ENCODE measurements around the gene BRAF.
A peak's percentile ranks its signal among the peaks of the same experiment; 100 is the strongest.
"Not testable (repeated sequence)": the region's sequence is repeated elsewhere in the genome, so short reads cannot be mapped to it uniquely, and the experiment has no call there.

BRAF gene

DNA sequence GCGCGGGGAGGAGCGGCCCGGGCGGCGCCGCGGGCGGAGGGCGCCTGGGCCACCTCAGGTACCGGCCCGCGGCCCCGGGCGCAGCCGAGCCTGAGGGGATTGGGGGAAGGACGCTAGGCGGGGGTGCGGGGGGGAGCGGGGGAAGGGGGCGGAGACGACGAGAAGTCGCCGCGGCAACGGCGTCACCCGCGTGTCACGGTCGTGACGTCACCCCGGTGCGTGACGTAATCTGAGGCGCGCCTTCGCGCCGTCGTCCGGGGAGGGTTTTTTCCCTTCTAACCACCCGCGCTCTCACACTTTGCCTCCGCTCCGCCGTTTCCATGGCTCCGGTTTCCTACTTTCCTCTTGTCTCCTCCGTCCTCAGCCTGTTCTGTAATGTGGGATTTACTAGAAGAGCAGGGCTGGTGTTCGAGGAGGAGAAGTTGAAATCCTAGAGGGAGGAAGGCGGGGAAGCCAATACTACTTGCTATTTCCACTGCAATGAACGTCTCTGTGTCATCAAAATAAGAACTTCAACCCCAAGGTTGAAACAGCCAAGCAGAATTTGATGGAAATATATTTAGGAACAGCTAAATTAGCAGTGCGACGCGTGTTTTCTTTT is at the start of gene BRAF:
Gene BRAF (minus strand): TSS at position 109 of the 601 bp plus-strand sequence. CDS start 226 bp downstream, outside the sequence.
- H3K4me3 ChIP-seq (ENCODE audit: low read depth, low read length): peak within 1 kb of the TSS; percentile 92
- H3K27me3 ChIP-seq (ENCODE audit: control insufficient read depth, insufficient read depth, low read length): no peaks in the 10 kb centered on the region
- H3K27ac ChIP-seq (ENCODE audit: low read depth, low read length): peak within 1 kb of the TSS; percentile 98
- H3K36me3 ChIP-seq (ENCODE audit: control insufficient read depth, insufficient read depth, low read length): no peaks in the 10 kb centered on the region
- peaks cover 19% of the 10 kb centered on the region for H3K4me1 ChIP-seq (ENCODE audit: control insufficient read depth, insufficient read depth, low read length)
- H3K9me3 ChIP-seq (ENCODE audit: control insufficient read depth, insufficient read depth, low read length): no peaks in the 10 kb centered on the region
- H3K9ac ChIP-seq (ENCODE audit: low read depth, low read length): peak within 1 kb of the TSS; percentile 98

- Histone ChIP-seq H3K4me3 (ENCODE audit: low read depth, low read length) (no peak overlapping the region), H3K9ac (ENCODE audit: low read depth, low read length) (no peak overlapping the region), H3K4me1 (ENCODE audit: control insufficient read depth, insufficient read depth, low read length) (no peaks in the 10 kb centered on the region), H3K36me3 (ENCODE audit: control insufficient read depth, insufficient read depth, low read length) (no peaks in the 10 kb centered on the region), H3K9me3 (ENCODE audit: control insufficient read depth, insufficient read depth, low read length) (no peaks in the 10 kb centered on the region), H3K27me3 (ENCODE audit: control insufficient read depth, insufficient read depth, low read length) (no peaks in the 10 kb centered on the region), H3K27ac (ENCODE audit: low read depth, low read length) (no peak overlapping the region)
Measured at GRCh38 chr7:140972876-140973829, 48.4 kb upstream of the BRAF start.

GRCh38 chr7:140972344-140972743 is 47.6 kb upstream of the BRAF start:
- H3K27ac ChIP-seq (ENCODE audit: low read depth, low read length): no peak overlapping the region
- no peaks in the 10 kb centered on the region for H3K4me1 ChIP-seq (ENCODE audit: control insufficient read depth, insufficient read depth, low read length)
- H3K4me3 ChIP-seq (ENCODE audit: low read depth, low read length): no peak overlapping the region
- no peaks in the 10 kb centered on the region for H3K27me3 ChIP-seq (ENCODE audit: control insufficient read depth, insufficient read depth, low read length)
- no peaks in the 10 kb centered on the region for H3K36me3 ChIP-seq (ENCODE audit: control insufficient read depth, insufficient read depth, low read length)
- H3K9ac ChIP-seq (ENCODE audit: low read depth, low read length): no peak overlapping the region
- no peaks in the 10 kb centered on the region for H3K9me3 ChIP-seq (ENCODE audit: control insufficient read depth, insufficient read depth, low read length)

- Histone ChIP-seq H3K4me1 (ENCODE audit: control insufficient read depth, insufficient read depth, low read length) (no peaks in the 10 kb centered on the region), H3K9me3 (ENCODE audit: control insufficient read depth, insufficient read depth, low read length) (no peaks in the 10 kb centered on the region), H3K27me3 (ENCODE audit: control insufficient read depth, insufficient read depth, low read length) (no peaks in the 10 kb centered on the region), H3K9ac (ENCODE audit: low read depth, low read length) (no peak overlapping the region), H3K27ac (ENCODE audit: low read depth, low read length) (no peak overlapping the region), H3K36me3 (ENCODE audit: control insufficient read depth, insufficient read depth, low read length) (no peaks in the 10 kb centered on the region), H3K4me3 (ENCODE audit: low read depth, low read length) (no peak overlapping the region)
Measured at GRCh38 chr7:140967438-140967837, 42.7 kb upstream of the BRAF start.

DNA sequence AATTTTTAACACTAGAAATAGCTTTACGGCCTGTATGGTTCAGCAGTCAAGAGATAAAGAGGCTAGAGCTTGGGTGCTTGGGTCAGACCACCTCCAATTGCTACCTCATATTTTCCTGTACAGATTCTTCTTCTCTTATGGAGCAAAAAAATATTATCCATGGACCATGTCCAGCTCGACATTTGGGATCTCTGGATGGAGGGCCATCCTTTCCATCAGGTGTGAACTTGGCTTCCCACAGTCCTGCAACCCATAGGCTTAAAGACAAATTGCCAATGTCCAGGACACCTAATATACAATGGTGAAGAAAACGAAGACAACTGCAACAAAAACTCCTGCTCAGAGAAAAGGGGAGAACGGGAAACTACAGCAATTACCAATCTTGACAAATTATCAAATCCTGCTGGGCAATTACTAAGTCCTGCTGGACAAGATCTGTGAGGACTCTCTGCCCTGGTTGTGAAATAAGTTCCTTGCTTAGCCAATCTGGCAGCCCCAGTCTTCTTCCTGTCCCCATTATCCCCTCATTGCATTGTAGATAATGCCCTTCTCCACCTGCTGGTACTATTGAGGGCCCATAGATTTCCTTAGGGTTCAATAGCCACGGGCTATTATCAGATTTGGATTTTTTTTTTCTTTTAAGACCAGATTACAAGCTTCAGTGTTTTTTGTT is 42.0 kb upstream of the BRAF start:
- Histone ChIP-seq H3K9ac (ENCODE audit: low read depth, low read length) (no peak overlapping the region), H3K36me3 (ENCODE audit: control insufficient read depth, insufficient read depth, low read length) (no peaks in the 10 kb centered on the region), H3K4me3 (ENCODE audit: low read depth, low read length) (no peak overlapping the region), H3K27ac (ENCODE audit: low read depth, low read length) (no peak overlapping the region), H3K4me1 (ENCODE audit: control insufficient read depth, insufficient read depth, low read length) (no peaks in the 10 kb centered on the region), H3K9me3 (ENCODE audit: control insufficient read depth, insufficient read depth, low read length) (no peaks in the 10 kb centered on the region), H3K27me3 (ENCODE audit: control insufficient read depth, insufficient read depth, low read length) (no peaks in the 10 kb centered on the region)

DNA sequence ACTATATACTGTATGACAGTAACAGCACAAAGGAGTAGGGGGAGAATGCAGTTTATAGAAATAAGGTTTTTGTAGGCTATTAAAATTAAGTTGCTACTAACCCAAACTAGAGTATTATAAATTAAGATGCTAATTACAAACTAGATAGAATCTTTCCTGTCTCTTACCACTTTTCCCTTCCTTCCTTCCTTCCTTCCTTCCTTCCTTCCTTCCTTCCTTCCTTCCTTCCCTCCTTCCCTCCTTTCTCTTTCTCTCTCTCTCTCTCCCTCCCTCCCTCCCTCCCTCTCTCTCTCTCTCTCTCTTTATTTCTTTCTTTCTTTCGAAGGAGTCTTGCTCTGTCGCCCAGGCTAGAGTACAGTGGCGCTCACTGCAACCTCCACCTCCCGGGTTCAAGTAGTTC is 36.4 kb upstream of the BRAF start:
- Histone ChIP-seq H3K9me3 (ENCODE audit: control insufficient read depth, insufficient read depth, low read length) (0 out of 2 replicates have a peak, but pooled peaks cover 3% of the 10 kb centered on the region), H3K4me1 (ENCODE audit: control insufficient read depth, insufficient read depth, low read length) (no peaks in the 10 kb centered on the region), H3K4me3 (ENCODE audit: low read depth, low read length) (no peak overlapping the region)

DNA sequence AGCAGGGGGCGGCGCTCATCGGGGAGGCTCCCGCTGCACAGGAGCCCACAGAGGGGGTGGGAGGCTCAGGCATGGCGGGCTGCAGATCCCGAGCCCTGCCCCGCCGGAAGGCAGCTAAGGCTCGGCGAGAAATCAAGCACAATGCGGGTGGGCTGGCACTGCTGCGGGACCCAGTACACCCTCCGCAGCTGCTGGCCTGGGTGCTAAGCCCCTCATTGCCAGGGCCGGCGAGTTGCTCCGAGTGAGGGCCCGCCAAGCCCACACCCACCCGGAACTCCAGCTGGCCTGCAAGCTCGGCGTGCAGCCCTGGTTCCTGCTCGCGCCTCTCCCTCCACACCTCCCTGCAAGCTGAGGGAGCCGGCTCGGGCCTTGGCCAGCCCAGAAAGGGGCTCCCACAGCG is 32.3 kb upstream of the BRAF start:
- H3K36me3 ChIP-seq (ENCODE audit: control insufficient read depth, insufficient read depth, low read length); H3K4me1 ChIP-seq (ENCODE audit: control insufficient read depth, insufficient read depth, low read length); H3K9me3 ChIP-seq (ENCODE audit: control insufficient read depth, insufficient read depth, low read length); H3K9ac ChIP-seq (ENCODE audit: low read depth, low read length); H3K27me3 ChIP-seq (ENCODE audit: control insufficient read depth, insufficient read depth, low read length); H3K27ac ChIP-seq (ENCODE audit: low read depth, low read length); H3K4me3 ChIP-seq (ENCODE audit: low read depth, low read length): not testable (repeated sequence)

More for the DNA sequence above, 36.4 kb upstream of the BRAF start:
- no peaks in the 10 kb centered on the region for H3K27me3 ChIP-seq (ENCODE audit: control insufficient read depth, insufficient read depth, low read length)
- no peaks in the 10 kb centered on the region for H3K36me3 ChIP-seq (ENCODE audit: control insufficient read depth, insufficient read depth, low read length)
- H3K27ac ChIP-seq (ENCODE audit: low read depth, low read length): no peak overlapping the region
- H3K9ac ChIP-seq (ENCODE audit: low read depth, low read length): no peak overlapping the region

DNA sequence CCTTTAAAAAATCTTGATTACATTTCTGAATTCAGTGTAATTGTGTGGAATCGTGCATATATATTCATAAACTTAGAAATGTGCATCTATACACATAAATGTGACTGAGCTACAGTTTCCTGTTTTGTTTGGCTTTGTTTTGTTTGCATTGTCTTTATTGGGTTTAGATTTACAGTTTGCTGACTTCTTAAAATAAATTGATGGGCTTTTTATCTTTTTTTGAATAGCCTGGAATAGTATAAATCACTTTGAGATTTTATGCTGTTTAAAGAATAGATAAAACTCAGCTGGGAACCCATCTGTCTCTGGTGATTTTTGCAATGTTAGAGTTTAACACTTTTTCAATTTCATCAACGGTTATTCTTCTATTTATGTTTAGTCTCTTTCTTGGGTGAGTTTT is 21.2 kb upstream of the BRAF start:
- H3K36me3 ChIP-seq (ENCODE audit: control insufficient read depth, insufficient read depth, low read length): no peaks in the 10 kb centered on the region
- H3K4me3 ChIP-seq (ENCODE audit: low read depth, low read length): no peak overlapping the region

GRCh38 chr7:140942242-140942641 is 17.5 kb upstream of the BRAF start:
- not testable (repeated sequence) for H3K9me3 ChIP-seq (ENCODE audit: control insufficient read depth, insufficient read depth, low read length); H3K9ac ChIP-seq (ENCODE audit: low read depth, low read length); H3K36me3 ChIP-seq (ENCODE audit: control insufficient read depth, insufficient read depth, low read length); H3K27ac ChIP-seq (ENCODE audit: low read depth, low read length); H3K4me3 ChIP-seq (ENCODE audit: low read depth, low read length); H3K27me3 ChIP-seq (ENCODE audit: control insufficient read depth, insufficient read depth, low read length); H3K4me1 ChIP-seq (ENCODE audit: control insufficient read depth, insufficient read depth, low read length)

More for the DNA sequence above, 21.2 kb upstream of the BRAF start:
- no peak overlapping the region for H3K27ac ChIP-seq (ENCODE audit: low read depth, low read length)
- H3K4me1 ChIP-seq (ENCODE audit: control insufficient read depth, insufficient read depth, low read length): no peaks in the 10 kb centered on the region
- no peaks in the 10 kb centered on the region for H3K9me3 ChIP-seq (ENCODE audit: control insufficient read depth, insufficient read depth, low read length)
- no peak overlapping the region for H3K9ac ChIP-seq (ENCODE audit: low read depth, low read length)
- no peaks in the 10 kb centered on the region for H3K27me3 ChIP-seq (ENCODE audit: control insufficient read depth, insufficient read depth, low read length)

DNA sequence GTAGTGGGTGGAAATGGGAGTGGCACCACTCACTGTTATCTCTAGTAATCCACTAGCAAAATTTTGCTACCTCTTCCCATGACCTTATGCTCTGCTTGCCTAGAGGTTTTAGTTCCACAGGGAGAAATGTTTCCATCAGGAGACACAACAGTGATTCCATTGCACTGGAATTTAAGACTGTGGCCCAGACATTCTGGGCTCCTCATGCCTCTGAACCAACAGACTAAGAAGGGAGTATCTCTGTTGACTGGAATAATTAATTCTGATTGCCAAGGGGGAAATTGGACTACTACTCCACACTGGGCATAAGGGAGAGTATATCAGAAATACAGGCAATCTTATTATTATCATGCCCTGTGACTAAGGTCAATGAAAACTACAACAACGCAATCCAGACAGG is 16.2 kb upstream of the BRAF start:
- no peak overlapping the region for H3K9ac ChIP-seq (ENCODE audit: low read depth, low read length)
- no peak overlapping the region for H3K4me3 ChIP-seq (ENCODE audit: low read depth, low read length)
- no peak overlapping the region for H3K27ac ChIP-seq (ENCODE audit: low read depth, low read length)
- no peaks in the 10 kb centered on the region for H3K36me3 ChIP-seq (ENCODE audit: control insufficient read depth, insufficient read depth, low read length)
- no peaks in the 10 kb centered on the region for H3K27me3 ChIP-seq (ENCODE audit: control insufficient read depth, insufficient read depth, low read length)
- no peaks in the 10 kb centered on the region for H3K4me1 ChIP-seq (ENCODE audit: control insufficient read depth, insufficient read depth, low read length)
- H3K9me3 ChIP-seq (ENCODE audit: control insufficient read depth, insufficient read depth, low read length): no peaks in the 10 kb centered on the region
